NOMO-1 (cell line): Measurements from ENCODE around the gene COLEC12.

Source experiments
- DNase-seq, 2 experiments: peaks; one replicate each; lab custom pipeline; 2025; ENCODE audit not compliant: unreplicated experiment in 2 of 2; lab: John Stamatoyannopoulos, UW

COLEC12 gene

GRCh38 chr18:392928-393573 is 107.5 kb downstream of the COLEC12 start:
- no peak for DNase-seq

GRCh38 chr18:390741-391478 is 109.6 kb downstream of the COLEC12 start:
- no peak for DNase-seq

DNA sequence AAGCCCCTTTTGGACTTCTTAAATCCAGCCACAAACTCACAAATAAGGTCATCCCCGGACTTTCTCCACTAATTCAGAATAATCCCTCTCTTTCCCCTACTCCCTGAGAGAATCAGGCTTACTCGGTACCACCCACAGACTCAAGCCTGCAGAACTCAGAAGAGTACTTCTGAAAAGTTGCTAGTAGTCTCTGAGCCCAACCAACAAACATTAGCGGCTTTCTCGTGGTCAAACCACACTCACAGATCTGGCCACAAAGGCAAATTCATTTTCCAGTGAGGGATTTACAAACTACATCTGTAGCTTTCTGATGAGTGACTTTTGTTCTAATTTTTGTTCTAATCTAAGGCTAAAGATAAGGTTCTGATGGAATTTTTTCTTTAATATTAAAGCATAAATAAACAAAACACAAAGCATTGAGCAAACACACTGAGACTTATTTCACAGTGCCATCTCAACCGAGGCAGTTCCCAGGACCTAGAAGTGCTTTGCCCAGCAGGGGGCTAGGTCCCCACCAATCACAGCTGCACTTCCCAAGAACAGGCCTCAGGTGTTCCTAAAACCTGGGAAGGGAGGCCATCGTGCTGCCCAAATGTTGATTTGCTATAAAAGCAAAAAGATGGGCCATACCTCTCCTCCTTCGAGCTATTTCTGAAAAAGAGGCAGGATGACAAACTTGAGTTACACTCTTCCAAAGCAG is 110.7 kb downstream of the COLEC12 start:
- DNase-seq, result no peak

GRCh38 chr18:388200-388599 is 112.3 kb downstream of the COLEC12 start:
- DNase-seq, result no peak

GRCh38 chr18:386994-387393 is 113.5 kb downstream of the COLEC12 start:
- no peak for DNase-seq

DNA sequence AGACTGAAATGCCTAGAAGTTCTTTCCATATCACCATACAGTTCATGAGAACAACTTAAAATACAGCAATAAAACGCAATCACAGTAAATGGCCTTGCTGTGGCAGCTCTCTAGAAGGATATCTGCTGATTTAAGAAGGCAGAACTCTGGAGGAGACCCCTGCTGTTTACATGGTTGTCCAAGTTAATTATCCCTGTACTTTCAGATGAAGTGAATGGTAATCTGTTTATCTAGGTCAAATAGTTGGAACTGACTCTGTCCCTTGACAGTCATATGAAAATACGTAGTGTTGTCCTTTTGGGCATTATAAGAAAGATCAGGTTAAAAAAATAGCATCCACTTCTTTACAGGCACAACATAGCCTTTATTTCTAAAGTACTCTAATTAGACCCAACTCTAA is 115.6 kb downstream of the COLEC12 start:
- no peak for DNase-seq

DNA sequence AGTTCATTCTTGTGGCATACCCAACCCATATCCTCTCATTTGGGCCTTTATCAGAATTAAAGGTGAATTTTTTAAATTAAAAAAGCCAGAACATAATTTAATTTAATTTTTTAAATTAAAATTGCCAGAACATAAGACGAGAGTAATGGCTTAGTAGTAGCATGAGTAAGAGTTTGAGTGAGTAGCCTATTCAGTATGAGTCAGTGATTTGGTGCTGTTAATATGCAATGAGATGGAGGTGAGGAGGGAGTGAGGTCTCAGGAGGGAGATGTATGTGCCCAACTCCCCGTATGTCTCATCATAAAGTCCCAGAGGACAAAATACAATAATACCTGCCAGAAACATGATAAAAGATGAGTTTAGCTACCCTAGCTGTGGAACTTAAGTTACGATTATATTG is 117.4 kb downstream of the COLEC12 start:
- no peak for DNase-seq

DNA sequence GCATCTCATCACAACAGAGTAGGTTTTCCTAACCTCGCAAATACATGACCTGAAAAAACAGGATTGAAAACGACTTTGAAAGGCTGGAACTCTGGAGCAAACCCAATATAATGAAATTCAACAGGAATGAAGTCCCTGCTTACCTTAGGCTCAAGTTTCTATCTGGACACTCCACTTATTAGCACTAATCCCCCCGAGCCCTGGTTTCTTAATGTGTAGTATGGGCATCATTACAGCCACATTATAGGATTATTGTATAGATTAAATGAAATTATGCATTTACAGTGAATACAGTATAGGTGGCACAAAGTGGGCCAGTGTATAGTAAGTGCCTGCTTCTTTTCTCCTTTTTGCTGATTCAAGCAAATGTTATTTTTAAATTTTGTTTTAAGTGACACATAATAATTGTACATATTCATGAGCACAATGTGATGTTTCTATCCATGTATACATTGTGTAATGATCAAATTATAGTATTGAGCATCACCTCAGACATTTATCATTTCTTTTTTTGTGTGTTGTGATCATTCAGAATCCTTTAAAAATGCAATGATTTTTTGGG is 118.0 kb downstream of the COLEC12 start:
- no peak for DNase-seq

DNA sequence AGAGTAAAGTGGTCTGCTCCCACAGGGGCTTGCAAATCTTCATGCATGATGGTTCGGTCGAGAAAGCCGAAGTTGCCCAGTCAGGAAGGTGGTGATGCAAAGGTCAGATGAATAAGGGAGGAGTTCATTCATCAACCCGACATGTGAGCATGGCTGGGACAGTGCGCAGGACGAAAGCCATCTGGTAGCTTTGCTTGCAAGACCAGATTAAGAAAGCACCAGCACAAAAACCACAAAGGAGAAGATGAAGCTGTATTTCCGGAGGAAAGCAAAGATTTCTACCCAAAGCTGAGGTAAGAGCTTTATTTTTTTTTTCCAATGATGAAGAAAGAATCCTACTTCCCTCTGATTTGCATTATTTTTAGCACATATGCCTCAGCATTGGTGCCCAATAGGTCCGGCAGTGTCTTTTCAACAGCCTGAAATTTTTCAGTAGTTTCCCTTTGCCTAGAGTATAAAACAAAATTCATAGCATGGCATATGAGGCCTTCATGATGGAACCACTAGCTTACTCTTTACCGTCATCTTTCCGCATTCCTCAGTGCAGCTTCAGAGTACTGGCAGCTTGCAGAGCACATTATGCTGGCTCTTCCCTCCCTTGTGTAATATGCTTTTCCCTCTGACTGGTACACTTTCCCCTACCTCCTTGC is 120.7 kb downstream of the COLEC12 start:
- DNase-seq, result peak; percentile 90 to 95

DNA sequence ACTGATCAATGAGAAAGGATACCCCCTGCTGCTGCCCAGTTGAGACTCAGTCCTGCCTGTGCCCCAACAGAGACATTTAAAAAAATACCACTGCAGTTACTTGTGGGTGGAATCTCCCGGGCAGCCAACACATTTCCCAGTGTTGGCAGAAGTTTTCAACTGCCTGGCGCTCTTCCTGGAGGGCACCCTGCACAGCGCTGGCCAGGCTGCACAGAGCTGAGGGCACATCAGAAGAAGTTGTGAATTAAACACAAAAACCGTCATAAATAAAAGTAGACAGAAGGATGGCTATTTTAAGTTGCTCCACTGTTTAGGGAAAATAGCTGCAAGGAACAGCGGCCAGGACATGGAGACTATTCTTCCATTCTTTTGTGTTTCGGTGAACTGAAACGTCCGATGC is 122.4 kb downstream of the COLEC12 start:
- no peak for DNase-seq

GRCh38 chr18:377088-377487 is 123.4 kb downstream of the COLEC12 start:
- no peak for DNase-seq

- DNase-seq, result no peak
These were observed 124.2 kb downstream of the COLEC12 start for GRCh38 chr18:376311-376710.

DNA sequence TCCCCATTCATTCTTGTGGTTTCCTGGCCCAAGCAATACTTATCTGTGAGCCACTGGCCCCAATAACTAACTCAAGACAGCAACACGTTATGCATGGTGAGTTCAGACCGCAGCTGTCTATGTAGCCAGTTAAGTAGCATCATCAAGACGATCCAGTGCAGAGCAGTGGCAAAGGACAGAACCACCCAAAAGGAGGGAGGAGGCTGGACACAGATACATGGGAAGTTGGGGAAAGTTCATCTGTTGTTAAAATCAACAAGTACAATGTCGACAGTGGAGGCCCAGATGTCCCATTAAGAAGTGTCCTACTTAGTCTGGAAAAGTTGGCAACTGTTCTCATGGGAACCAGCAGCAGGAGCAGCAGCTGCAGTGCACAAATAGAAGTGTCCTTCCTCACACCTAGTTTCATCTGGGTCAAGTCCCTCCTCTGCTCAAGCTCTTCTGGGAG is 125.8 kb downstream of the COLEC12 start:
- peak; percentile 35 to 53 for DNase-seq

DNA sequence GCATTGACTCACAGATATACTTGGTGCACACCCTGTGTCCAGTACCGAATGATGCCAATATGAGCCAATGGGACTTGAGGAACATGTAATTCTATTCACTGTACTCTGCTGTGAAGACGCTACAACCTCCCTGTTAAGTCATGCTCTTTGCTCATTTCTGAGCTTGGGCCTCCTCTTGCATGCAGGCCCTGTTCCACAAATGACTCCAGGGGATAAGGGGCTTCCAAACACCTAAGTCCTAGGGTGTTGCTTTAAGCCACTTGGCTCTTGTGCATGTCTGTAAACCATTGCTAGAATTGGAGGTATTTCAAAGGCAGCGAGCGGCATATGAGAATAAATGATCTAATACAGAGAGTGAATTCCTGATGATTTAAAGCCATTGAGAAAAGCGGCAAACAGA is 126.7 kb downstream of the COLEC12 start:
- no peak for DNase-seq

DNA sequence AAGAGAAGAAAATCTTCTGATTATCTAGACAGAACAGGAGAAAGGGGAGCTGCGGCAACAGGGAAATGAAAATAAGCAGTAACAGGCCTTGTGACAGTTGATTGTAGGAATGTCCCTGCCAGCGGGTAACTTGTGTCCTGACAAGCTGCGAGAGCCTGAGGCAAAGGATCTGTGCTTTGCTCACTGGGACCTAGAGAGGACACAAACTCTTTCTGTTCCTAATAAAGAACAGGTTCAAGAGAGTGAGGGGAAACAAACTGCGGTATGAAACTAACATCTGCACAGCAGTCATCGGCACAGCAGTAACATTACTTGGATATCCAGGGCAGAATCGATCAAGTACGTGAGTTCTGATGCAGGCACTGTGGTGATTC is 128.9 kb downstream of the COLEC12 start:
- DNase-seq, result no peak

DNA sequence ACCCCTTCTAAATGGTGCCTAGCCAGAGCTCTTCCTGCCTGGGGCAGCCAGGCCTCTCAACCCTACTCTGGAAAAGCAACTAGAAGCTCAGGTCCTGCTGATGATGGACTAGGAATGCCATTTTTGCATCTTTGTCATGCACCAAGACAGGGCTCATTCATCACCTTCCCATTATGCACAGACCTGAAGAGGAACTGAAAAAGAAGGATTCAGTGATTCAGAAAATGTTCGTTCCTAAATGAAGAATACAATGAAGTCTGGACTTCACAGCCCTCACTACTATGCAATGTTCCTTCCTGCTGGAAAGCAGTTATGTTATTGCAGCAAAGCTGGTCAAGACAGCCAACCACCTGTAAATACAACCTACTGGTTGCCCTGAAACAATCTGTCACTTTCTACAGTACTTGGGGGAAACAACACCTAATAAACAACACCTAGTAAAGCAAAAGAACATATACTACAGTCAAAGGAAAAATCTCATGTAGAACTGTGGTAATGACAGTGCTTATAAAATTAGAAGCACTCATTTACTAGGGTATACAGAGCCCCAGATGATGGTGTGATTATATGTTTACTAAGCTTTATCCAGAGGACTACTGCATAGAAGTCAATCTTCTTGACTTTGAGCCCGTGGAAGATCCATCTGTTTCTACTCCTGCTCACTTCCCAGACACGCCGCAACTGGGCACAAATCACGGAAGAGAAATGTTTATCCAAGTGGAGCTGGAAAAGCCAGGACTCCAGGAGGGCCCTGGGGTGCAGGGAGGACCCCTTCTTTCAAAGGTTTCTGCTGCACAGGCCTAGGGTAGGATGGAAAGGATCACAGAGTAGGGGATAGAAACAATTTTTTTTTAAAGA is 129.5 kb downstream of the COLEC12 start:
- peak in 1 of 2 experiments; percentile 48 for DNase-seq

DNA sequence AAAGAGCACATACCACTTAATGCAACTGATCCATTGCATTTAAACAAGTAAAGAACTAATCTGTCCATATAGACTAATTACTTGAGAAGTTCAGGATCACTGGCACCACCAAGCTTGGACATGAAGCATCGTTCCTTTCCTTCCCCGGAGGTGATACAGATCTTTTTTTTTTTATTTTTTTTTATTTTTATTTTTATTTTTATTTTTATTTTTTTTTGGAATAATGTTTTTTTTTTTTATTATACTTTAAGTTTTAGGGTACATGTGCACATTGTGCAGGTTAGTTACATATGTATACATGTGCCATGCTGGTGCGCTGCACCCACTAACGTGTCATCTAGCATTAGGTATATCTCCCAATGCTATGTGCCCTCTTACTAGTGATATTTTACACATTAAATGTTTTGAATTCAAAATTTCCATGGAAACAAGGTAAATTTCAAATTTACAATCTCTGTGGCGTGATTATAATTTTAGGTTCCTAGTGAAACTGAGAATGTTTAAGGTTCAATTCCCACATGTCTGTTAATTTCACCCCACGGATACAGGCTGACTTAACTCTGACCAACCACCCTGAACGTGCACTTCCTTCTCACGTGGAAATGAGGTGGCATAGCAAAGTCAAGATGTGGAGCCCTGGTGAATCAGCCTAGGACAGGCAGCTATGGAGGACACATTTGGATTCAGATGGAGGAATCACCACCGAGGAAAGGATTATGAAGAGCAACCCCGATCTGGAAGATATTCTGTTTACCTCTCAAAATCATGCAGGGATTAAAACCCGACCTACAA is 131.1 kb downstream of the COLEC12 start:
- DNase-seq, result no peak

DNA sequence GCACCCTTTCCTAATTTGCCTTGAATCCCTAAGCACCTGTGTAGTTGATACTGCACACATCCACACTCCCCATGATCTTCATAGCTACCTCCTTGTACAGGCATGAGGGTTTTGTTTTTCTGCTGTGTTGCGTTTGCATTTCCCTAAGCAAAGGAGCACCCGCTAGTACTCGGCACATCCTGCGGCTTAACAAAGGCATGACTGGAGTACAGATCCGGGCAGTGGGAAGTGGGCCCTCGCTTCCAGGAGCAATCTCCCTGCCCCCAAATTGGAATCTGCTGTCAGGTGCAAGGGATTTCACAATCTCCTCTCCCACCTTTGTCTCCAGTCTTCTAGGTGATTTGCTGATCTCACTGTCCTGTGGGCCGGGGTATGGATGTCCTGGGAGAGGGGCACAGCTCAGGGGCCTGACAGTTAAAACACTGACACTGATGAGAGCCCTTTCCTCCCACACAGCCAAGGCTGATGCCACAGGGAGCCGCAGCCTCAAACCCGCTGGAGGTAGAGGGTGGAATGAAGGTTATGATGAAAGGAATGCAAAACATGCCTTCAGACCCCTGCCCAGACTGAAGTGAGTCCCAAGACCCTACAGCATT is 133.9 kb downstream of the COLEC12 start:
- no peak for DNase-seq

- DNase-seq, result no peak
These were observed 134.8 kb downstream of the COLEC12 start for GRCh38 chr18:365651-366050.
